ENCODE measurements around the gene COL27A1. TPM values are rescaled to one million over a fixed set of nuclear protein-coding genes. Genes with fewer than 3 reads are reported as not detected.

The COL27A1 gene
- total RNA-seq, 4 donors from 2014 or later, result 14.2 to 32.9 (median 20.7) TPM

DNA sequence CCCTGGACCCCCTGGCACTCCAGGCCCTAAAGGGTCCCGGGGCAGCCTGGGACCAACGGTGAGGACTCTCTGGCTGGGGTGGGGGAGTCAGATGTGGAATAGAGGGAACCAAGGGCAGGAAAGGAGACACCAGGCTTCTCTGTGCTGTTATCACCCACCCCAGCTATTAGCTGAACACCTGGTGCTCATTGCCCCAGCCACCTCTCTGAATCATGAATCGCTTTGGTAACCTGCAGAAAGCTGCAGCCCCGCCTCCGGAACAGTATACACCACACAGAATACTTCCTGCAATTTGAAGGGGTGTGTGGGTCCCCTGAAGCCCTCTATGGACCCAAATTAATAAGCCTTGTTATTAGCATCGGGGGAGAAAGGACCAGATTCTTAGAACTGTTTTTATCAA, 127.2 kb downstream of the COL27A1 start:
- Histone ChIP-seq H3K9me3 (no peaks in the 10 kb centered on the region), H3K27me3 (no peaks in the 10 kb centered on the region), H3K4me1 (peaks cover 41% of the 10 kb centered on the region), H3K36me3 (no peaks in the 10 kb centered on the region), H3K27ac (no peak overlapping the region), H3K4me3 (no peak overlapping the region)
- peak; percentile 29 to 41 for DNase-seq (ENCODE audit: low spot score in 2 of 2)
- no peak for TF ChIP-seq POLR2A (IDR thresholded peaks at IDR 0.05)
- no peak for TF ChIP-seq POLR2AphosphoS5 (IDR thresholded peaks at IDR 0.05)
- no peak for TF ChIP-seq EP300 (IDR thresholded peaks at IDR 0.05)
- TF ChIP-seq, protein P1, sequence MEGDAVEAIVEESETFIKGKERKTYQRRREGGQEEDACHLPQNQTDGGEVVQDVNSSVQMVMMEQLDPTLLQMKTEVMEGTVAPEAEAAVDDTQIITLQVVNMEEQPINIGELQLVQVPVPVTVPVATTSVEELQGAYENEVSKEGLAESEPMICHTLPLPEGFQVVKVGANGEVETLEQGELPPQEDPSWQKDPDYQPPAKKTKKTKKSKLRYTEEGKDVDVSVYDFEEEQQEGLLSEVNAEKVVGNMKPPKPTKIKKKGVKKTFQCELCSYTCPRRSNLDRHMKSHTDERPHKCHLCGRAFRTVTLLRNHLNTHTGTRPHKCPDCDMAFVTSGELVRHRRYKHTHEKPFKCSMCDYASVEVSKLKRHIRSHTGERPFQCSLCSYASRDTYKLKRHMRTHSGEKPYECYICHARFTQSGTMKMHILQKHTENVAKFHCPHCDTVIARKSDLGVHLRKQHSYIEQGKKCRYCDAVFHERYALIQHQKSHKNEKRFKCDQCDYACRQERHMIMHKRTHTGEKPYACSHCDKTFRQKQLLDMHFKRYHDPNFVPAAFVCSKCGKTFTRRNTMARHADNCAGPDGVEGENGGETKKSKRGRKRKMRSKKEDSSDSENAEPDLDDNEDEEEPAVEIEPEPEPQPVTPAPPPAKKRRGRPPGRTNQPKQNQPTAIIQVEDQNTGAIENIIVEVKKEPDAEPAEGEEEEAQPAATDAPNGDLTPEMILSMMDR (IDR thresholded peaks at IDR 0.05), result no peak
- WGBS, result 85% methylated on average over 6 of the region's 6 CpGs

DNA sequence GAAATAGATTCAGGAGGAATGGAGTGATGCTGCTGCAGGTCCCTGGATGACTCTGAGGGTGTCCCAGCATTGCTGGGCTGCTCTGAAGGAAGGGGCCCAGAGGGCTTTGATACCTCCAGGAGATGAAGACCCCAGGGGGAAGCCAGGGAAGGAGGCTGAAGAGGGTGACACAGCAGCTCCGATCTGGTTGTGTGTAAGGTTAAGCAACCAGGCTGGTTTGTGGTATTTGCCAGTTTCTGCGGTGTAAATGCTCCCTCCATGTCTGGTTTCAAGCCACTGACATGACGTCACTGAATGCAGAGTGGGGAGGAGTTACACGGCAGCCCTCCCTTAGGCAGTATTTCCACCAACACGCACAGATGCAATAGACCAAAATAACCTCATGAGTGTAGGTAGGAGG, 127.6 kb downstream of the COL27A1 start:
- H3K27me3 ChIP-seq, result no peaks in the 10 kb centered on the region
- TF ChIP-seq, protein P1 (IDR thresholded peaks at IDR 0.05), result no peak
- TF ChIP-seq POLR2A (IDR thresholded peaks at IDR 0.05), result no peak
- no peak for TF ChIP-seq EP300 (IDR thresholded peaks at IDR 0.05)
- no peak for TF ChIP-seq POLR2AphosphoS5 (IDR thresholded peaks at IDR 0.05)
- H3K4me1 ChIP-seq, result peaks cover 43% of the 10 kb centered on the region
- 44% methylated on average over 5 of the region's 5 CpGs for WGBS
- no peak overlapping the region for H3K27ac ChIP-seq
- H3K36me3 ChIP-seq, result no peaks in the 10 kb centered on the region
- peak; percentile 37 to 58 for DNase-seq (ENCODE audit: low spot score in 2 of 2)
- no peak overlapping the region for H3K4me3 ChIP-seq
- no peaks in the 10 kb centered on the region for H3K9me3 ChIP-seq

DNA sequence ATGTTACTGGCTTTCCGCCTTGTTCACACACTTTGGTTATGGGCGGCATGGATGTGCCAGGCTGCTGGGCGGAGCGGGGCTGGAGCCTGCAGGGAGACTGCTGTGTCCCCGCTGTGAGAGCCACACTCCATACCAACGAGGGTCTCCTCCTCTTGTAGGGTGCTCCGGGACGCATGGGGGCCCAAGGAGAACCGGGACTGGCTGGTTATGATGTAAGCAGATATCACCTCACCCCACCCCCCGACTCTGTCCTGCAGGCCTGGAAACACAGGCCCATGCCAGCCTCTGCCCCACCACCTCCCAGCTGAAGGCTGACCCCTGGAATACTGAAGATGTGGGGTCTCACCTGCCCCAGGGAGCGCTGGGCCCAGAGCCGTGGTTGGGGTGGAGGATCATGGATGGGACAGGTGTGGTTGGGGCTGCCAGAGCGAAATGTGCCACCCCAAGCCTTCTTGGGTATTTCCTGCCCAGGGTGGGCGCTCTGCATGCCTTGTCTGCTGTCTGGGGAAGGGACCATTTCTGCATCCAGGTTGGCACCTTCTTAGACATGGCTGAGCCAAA, 128.3 kb downstream of the COL27A1 start:
- H3K36me3 ChIP-seq, result no peaks in the 10 kb centered on the region
- H3K27ac ChIP-seq, result no peak overlapping the region
- peak; percentile 53 to 76 for DNase-seq (ENCODE audit: low spot score in 2 of 2)
- peaks cover 49% of the 10 kb centered on the region for H3K4me1 ChIP-seq
- no peaks in the 10 kb centered on the region for H3K27me3 ChIP-seq
- TF ChIP-seq POLR2AphosphoS5 (IDR thresholded peaks at IDR 0.05) (no peak), POLR2A (IDR thresholded peaks at IDR 0.05) (no peak), EP300 (IDR thresholded peaks at IDR 0.05) (no peak)
- TF ChIP-seq, protein P1 (IDR thresholded peaks at IDR 0.05), result no peak
- H3K4me3 ChIP-seq, result no peak overlapping the region
- WGBS, result 85% methylated on average over 14 of the region's 14 CpGs
- H3K9me3 ChIP-seq, result no peaks in the 10 kb centered on the region

DNA sequence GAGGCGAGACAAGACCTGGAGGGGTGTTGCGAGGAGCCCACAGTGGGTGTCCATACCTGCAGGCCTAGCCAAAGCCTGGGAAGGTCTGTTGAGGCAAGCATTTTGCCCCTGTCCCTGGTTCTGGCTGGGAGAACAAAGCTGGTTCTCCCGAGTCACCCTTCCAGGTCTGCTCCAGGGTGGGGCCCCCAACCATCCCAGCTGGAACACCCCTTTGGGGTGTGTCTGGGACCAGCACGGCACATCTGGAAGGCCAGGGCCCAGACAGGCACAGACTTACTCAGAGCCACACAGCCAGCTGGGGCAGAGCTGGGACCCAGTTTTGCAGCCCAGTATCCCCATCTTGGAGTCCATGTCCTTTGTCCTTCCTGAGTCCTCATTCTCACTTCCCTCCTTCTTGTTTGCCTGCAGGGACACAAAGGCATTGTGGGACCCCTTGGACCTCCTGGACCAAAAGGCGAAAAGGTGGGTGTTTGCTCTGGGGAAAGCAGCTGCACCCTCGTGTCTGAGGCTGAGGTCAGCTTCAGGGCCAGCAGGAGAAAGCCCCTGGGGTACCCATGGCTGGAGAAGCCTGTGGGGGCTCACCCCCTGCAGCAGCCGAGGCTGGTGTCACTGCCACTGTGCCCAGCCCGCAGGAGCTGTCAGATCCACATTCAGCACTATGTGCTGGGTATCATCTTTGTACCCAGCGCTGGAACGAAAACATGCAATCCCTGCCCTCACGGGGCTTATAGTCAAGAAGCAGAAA, 129.2 kb downstream of the COL27A1 start:
- no peaks in the 10 kb centered on the region for H3K27me3 ChIP-seq
- 85% methylated on average over 9 of the region's 11 CpGs for WGBS
- no peak overlapping the region for H3K27ac ChIP-seq
- H3K4me1 ChIP-seq, result peaks cover 52% of the 10 kb centered on the region
- H3K36me3 ChIP-seq, result no peaks in the 10 kb centered on the region
- TF ChIP-seq, protein P1 (IDR thresholded peaks at IDR 0.05), result no peak
- TF ChIP-seq EP300 (IDR thresholded peaks at IDR 0.05), result no peak
- TF ChIP-seq POLR2A (IDR thresholded peaks at IDR 0.05), result no peak
- TF ChIP-seq POLR2AphosphoS5 (IDR thresholded peaks at IDR 0.05), result no peak
- peak; percentile 51 to 75 for DNase-seq (ENCODE audit: low spot score in 2 of 2)
- no peak overlapping the region for H3K4me3 ChIP-seq
- H3K9me3 ChIP-seq, result no peaks in the 10 kb centered on the region

DNA sequence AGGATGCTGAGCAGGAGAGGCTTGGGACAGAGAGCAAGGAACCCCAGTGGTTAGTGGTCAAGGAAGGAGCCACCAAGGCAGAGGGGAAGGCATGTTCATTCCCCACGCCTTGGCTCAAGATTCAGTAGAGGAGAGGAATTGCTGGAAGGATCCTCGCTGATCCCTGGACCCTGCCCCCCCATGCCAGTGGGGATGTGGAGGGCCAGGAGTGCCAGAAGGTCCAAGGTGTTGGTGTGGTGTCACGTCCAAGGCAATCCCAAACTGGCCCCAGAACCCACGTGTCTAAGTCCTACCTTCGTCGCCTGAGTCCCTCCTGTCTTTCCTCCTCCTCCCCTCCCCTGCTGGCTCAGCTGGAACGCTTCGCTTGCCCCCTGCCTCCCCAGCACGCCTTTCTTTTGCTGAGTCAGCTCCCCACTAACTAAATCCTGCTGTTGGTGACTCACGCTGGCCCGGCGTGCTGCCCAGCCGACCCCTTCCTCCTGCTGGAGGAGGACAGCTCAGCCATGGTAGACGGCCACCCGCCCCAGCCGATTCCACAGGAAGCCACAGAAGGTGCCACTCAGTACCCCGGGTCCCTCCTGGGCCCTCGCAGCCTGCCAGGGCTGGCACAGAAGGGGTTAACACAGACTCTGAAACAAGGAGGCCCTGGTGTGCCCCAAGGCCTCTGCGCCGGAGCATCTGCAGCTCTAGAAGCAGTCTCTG, 130.0 kb downstream of the COL27A1 start:
- 56% methylated on average over 15 of the region's 20 CpGs for WGBS
- H3K36me3 ChIP-seq, result no peaks in the 10 kb centered on the region
- H3K4me1 ChIP-seq, result peaks cover 51% of the 10 kb centered on the region
- no peaks in the 10 kb centered on the region for H3K9me3 ChIP-seq
- H3K4me3 ChIP-seq, result no peak overlapping the region
- TF ChIP-seq EP300 (IDR thresholded peaks at IDR 0.05) (no peak), POLR2A (IDR thresholded peaks at IDR 0.05) (no peak), POLR2AphosphoS5 (IDR thresholded peaks at IDR 0.05) (no peak)
- TF ChIP-seq, protein P1 (IDR thresholded peaks at IDR 0.05), result no peak
- H3K27ac ChIP-seq, result no peak overlapping the region
- no peaks in the 10 kb centered on the region for H3K27me3 ChIP-seq
- DNase-seq (ENCODE audit: low spot score in 2 of 2), result peak; percentile 63 to 74
